Gastroesophageal sphincter (tissue), 4 donors: Measurements from ENCODE around the gene MYO3B. TPM values are rescaled to one million over a fixed set of nuclear protein-coding genes. Genes with fewer than 3 reads are reported as not detected.

Experiments used
- ATAC-seq: fragments of 150-250 bp; one replicate; pipeline ENCODE4 v1.9.1; 2016; ENCODE audit warnings: mild to moderate bottlenecking, moderate library complexity
- H3K27ac ChIP-seq, 4 donors: fragments of 200-600 bp; sonication (generic) in 3 of 4; 1 replicate in 3 of 4; 2 replicates in 1 of 4; pipeline ENCODE4 v1.5.1; 2016 to 2019
- H3K27me3 ChIP-seq: fragments of 200-600 bp; sonication (generic); one replicate; pipeline ENCODE4 v1.5.1; 2019
- H3K36me3 ChIP-seq, 2 donors: fragments of 200-600 bp; sonication (generic); one replicate each; pipeline ENCODE4 v1.5.1; 2019; ENCODE audit warnings: control low read depth in 1 of 2
- H3K4me1 ChIP-seq, 3 donors: fragments of 200-600 bp; sonication (generic); 1 replicate in 2 of 3; 2 replicates in 1 of 3; pipeline ENCODE4 v1.5.1; 2016 to 2019; ENCODE audit warnings: control low read depth in 2 of 3
- H3K4me3 ChIP-seq, 2 donors: fragments of 200-600 bp; sonication (generic); one replicate each; pipeline ENCODE4 v1.5.1; 2019; ENCODE audit warnings: mild to moderate bottlenecking in 1 of 2, moderate library complexity in 1 of 2
- H3K9me3 ChIP-seq, 3 donors: fragments of 200-600 bp; sonication (generic); one replicate each; pipeline ENCODE4 v1.5.1; 2017 to 2019; ENCODE audit warnings: control low read depth in 2 of 3
- CTCF ChIP-seq, 4 experiments: fragments of 200-600 bp in 2 of 4; fragments of 450-650 bp in 2 of 4; sonication (generic) in 1 of 4; IDR thresholded peaks; one replicate each; pipeline ENCODE4 v1.5.1; 2017 to 2019; ENCODE audit warnings: antibody characterized with exemption in 4 of 4, mild to moderate bottlenecking in 2 of 4, moderate library complexity in 2 of 4
- EP300 ChIP-seq: sonication (generic); formaldehyde crosslinking; IDR thresholded peaks from one replicate; pipeline ENCODE4 v1.6.1; 2017; ENCODE audit warnings: antibody characterized with exemption, mild to moderate bottlenecking
- POLR2A ChIP-seq, 2 donors: fragments of 450-650 bp; IDR thresholded peaks; one replicate each; pipeline ENCODE4 v1.6.1; 2017; ENCODE audit warnings: antibody characterized with exemption in 2 of 2, mild to moderate bottlenecking in 2 of 2, moderate library complexity in 1 of 2
- POLR2AphosphoS5 ChIP-seq: sonication (generic); formaldehyde crosslinking; IDR thresholded peaks from one replicate; pipeline ENCODE4 v1.6.1; 2017; ENCODE audit warnings: antibody characterized with exemption
- WGBS, 2 donors: methylation state at CpG; one replicate each; pipeline ENCODE4 v1.1.5; 2018; ENCODE audit warnings: low coverage in 1 of 2; 5-methylcytosine and 5-hydroxymethylcytosine counted together
- total RNA-seq, 4 donors: library from RNA; depleted of rRNA; stranded (reverse); fragments of >200 nt; gene quantifications; one replicate each; pipeline ENCODE4 v1.1.0, GENCODE V29; 2016

Gene MYO3B
- total RNA-seq, 4 donors from 2014 or later: not detected

GRCh38 chr2:170512266-170512665 lies 334.3 kb downstream of the MYO3B start:
- no peak for TF ChIP-seq POLR2A (IDR thresholded peaks at IDR 0.05)
- H3K27ac ChIP-seq: no peak overlapping the region
- WGBS, 2 donors: 20 to 71% methylated on average over 1 to 2 of the region's 2 CpGs
- no peaks in the 10 kb centered on the region for H3K27me3 ChIP-seq
- H3K4me1 ChIP-seq: no peaks in the 10 kb centered on the region
- no peak overlapping the region for H3K4me3 ChIP-seq
- ATAC-seq: no peak
- no peaks in the 10 kb centered on the region for H3K36me3 ChIP-seq
- H3K9me3 ChIP-seq: no peaks in the 10 kb centered on the region

GRCh38 chr2:170514140-170514539 lies 336.2 kb downstream of the MYO3B start:
- no peak overlapping the region for H3K4me3 ChIP-seq
- 33 to 37% methylated on average over 5 of the region's 5 CpGs for WGBS, 2 donors
- TF ChIP-seq POLR2AphosphoS5: no peak
- no peak for TF ChIP-seq CTCF (IDR thresholded peaks at IDR 0.05)
- no peak for TF ChIP-seq EP300
- TF ChIP-seq POLR2A (IDR thresholded peaks at IDR 0.05): no peak
- H3K9me3 ChIP-seq: no peaks in the 10 kb centered on the region
- no peaks in the 10 kb centered on the region for H3K27me3 ChIP-seq
- H3K36me3 ChIP-seq: no peaks in the 10 kb centered on the region
- H3K4me1 ChIP-seq: no peaks in the 10 kb centered on the region
- ATAC-seq: no peak
- no peak overlapping the region for H3K27ac ChIP-seq

- TF ChIP-seq EP300 (no peak), POLR2AphosphoS5 (no peak), CTCF (IDR thresholded peaks at IDR 0.05) (no peak), POLR2A (IDR thresholded peaks at IDR 0.05) (no peak)
- no peak overlapping the region for H3K27ac ChIP-seq
- H3K4me1 ChIP-seq: peaks cover 0 to 5% (median 0%) of the 10 kb centered on the region in 3 donors
- H3K27me3 ChIP-seq: no peaks in the 10 kb centered on the region
- no peak for ATAC-seq
- H3K36me3 ChIP-seq: no peaks in the 10 kb centered on the region
- 27 to 50% methylated on average over 1 of the region's 1 CpG for WGBS, 2 donors
- no peak overlapping the region for H3K4me3 ChIP-seq
- H3K9me3 ChIP-seq: no peaks in the 10 kb centered on the region
These were observed 339.6 kb downstream of the MYO3B start for GRCh38 chr2:170517538-170517937.

- TF ChIP-seq POLR2A (IDR thresholded peaks at IDR 0.05): no peak
- no peak for TF ChIP-seq CTCF (IDR thresholded peaks at IDR 0.05)
- no peak for TF ChIP-seq EP300
- no peak for TF ChIP-seq POLR2AphosphoS5
- H3K36me3 ChIP-seq: no peaks in the 10 kb centered on the region
- ATAC-seq: no peak
- no peaks in the 10 kb centered on the region for H3K27me3 ChIP-seq
- H3K9me3 ChIP-seq: no peaks in the 10 kb centered on the region
- H3K4me1 ChIP-seq: peaks cover 0 to 10% (median 0%) of the 10 kb centered on the region in 3 donors
- WGBS, 2 donors: 67 to 100% methylated on average over 1 to 2 of the region's 2 CpGs
- H3K4me3 ChIP-seq: no peak overlapping the region
- H3K27ac ChIP-seq: no peak overlapping the region
These were observed 341.0 kb downstream of the MYO3B start for GRCh38 chr2:170518911-170519310.

GRCh38 chr2:170521299-170521698 lies 343.4 kb downstream of the MYO3B start:
- no peak overlapping the region for H3K27ac ChIP-seq
- 78 to 83% methylated on average over 1 to 2 of the region's 2 CpGs for WGBS, 2 donors
- H3K4me1 ChIP-seq: peaks cover 6 to 30% (median 11%) of the 10 kb centered on the region in 3 donors
- no peak for ATAC-seq
- H3K9me3 ChIP-seq: no peaks in the 10 kb centered on the region
- no peak overlapping the region for H3K4me3 ChIP-seq
- no peaks in the 10 kb centered on the region for H3K36me3 ChIP-seq
- no peaks in the 10 kb centered on the region for H3K27me3 ChIP-seq
- TF ChIP-seq CTCF (IDR thresholded peaks at IDR 0.05) (no peak), POLR2AphosphoS5 (no peak), POLR2A (IDR thresholded peaks at IDR 0.05) (no peak)
